MCF 10A (cell line): ENCODE results near the gene STRN4. TPM values are rescaled to one million over a fixed set of nuclear protein-coding genes. Genes with fewer than 3 reads are reported as not detected.
"Not testable (repeated sequence)": the region's sequence is repeated elsewhere in the genome, so short reads cannot be mapped to it uniquely, and the experiment has no call there.

ENCODE experiments used
- BruUV-seq: library from RNA; stranded (reverse); fragments of 400-500 nt; replicated peaks from 2 replicates; lab custom pipeline; 2021; lab: Mats Ljungman, UMichigan
- CTCF ChIA-PET: fragments of 300-600 bp; sonication (Branson Sonifier 250); formaldehyde crosslinking; extraction: SDS; loops from one replicate; lab custom pipeline; 2021; ENCODE audit warnings: antibody characterized with exemption, inconsistent platforms; lab: Yijun Ruan, JAX
- POLR2A ChIA-PET: fragments of 300-600, 350-650 bp; sonication (Branson Sonifier 250); formaldehyde crosslinking; extraction: SDS; loops from one replicate; lab custom pipeline; 2020; ENCODE audit warnings: antibody characterized with exemption, inconsistent platforms; lab: Yijun Ruan, JAX
- DNase-seq: peaks from one replicate; pipeline ENCODE4 v3.0.0-alpha.2; 2018; ENCODE audit not compliant: unreplicated experiment
- H3K27ac Mint-ChIP-seq: one replicate; pipeline ENCODE4 v1.8.0; 2022; ENCODE audit warnings: mild to moderate bottlenecking, low read depth, mixed read lengths; ENCODE audit not compliant: unreplicated experiment
- H3K27me3 Mint-ChIP-seq: one replicate; pipeline ENCODE4 v1.8.0; 2022; ENCODE audit warnings: mixed read lengths; ENCODE audit not compliant: insufficient read depth, unreplicated experiment
- H3K36me3 Mint-ChIP-seq: one replicate; pipeline ENCODE4 v1.8.0; 2022; ENCODE audit warnings: mild to moderate bottlenecking, moderate library complexity, mixed read lengths; ENCODE audit not compliant: insufficient read depth, unreplicated experiment
- H3K4me1 Mint-ChIP-seq: one replicate; pipeline ENCODE4 v1.8.0; 2022; ENCODE audit warnings: mixed read lengths; ENCODE audit not compliant: insufficient read depth, unreplicated experiment
- H3K4me3 Mint-ChIP-seq: one replicate; pipeline ENCODE4 v1.8.0; 2022; ENCODE audit warnings: mild to moderate bottlenecking, moderate library complexity, mixed read lengths; ENCODE audit not compliant: unreplicated experiment
- H3K9me3 Mint-ChIP-seq: one replicate; pipeline ENCODE4 v1.8.0; 2022; ENCODE audit warnings: mixed read lengths; ENCODE audit not compliant: unreplicated experiment
- CTCF ChIP-seq: fragments of 200-600 bp; IDR thresholded peaks from one replicate; pipeline ENCODE4 v1.8.0; 2022; ENCODE audit warnings: antibody characterized with exemption, mild to moderate bottlenecking; ENCODE audit not compliant: unreplicated experiment
- intact Hi-C: fragments of 100-400 bp; cut with micrococcal nuclease; formaldehyde crosslinking; loops from 2 replicates; pipeline ENCODE4 v1.14.1; 2022
- total RNA-seq: library from RNA; stranded (reverse); gene quantifications from 2 replicates; pipeline ENCODE4 v1.2.3, GENCODE V29; 2022

STRN4 gene
- total RNA-seq, 1 experiment from 2014 or later: 92.3 TPM

DNA sequence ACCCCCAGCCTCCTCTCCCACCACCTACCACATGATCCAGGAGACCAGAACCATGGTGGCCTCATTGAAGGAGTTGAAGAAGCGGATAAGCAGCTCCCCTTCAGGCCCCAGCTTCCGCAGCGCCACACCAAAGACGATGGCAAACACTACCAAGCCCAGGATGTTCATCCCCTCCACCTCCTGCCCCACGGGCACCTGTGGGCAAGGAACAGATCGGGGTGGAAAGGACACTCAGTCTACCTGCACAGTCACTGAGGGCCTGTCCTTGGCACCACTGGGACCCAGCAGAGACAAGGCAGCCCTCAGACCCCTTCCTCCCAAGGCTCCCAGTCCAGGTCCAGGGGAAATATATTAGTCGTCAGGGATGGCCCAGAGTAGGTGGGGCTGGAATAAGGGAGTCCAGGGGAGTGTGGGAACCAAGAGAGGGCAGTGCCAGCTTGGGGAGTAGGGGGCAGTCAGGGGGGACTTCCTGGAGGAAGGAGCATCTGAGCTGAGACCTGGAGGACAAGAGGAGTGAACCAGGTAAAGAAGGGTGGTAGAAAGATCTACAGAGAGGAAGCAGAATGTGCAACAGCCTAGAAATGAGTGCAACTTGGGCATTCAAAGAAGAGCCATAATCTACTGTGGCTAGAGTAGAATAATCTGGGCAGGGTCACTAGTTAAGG is 36.2 kb upstream of the STRN4 start:
- peaks cover 39% of the 10 kb centered on the region for H3K4me1 Mint-ChIP-seq
- ChIA-PET CTCF (interaction anchor here (0.6 to 1.2 kb wide), 2 partner anchors 25 to 33 kb away, joined by 4 read pairs; no protein-coding TSS in a partner anchor), POLR2A (interaction anchor here (4.4 kb wide), 1 partner anchor 331 kb away, joined by 16 read pairs; the partner anchor contains the start of gene ZC3H4)
- H3K27ac Mint-ChIP-seq: peak overlapping the region; percentile 94
- no peaks in the 10 kb centered on the region for H3K27me3 Mint-ChIP-seq
- no peaks in the 10 kb centered on the region for H3K9me3 Mint-ChIP-seq
- peaks cover 83% of the 10 kb centered on the region for H3K36me3 Mint-ChIP-seq
- TF ChIP-seq CTCF: no peak
- H3K4me3 Mint-ChIP-seq: peak overlapping the region; percentile 93
- BruUV-seq: no TSS peak
- intact Hi-C loops: loop anchor here (5.0 kb wide), 1 partner anchor 35 kb away; the partner anchor contains the start of genes FKRP and STRN4
- DNase-seq: no peak

DNA sequence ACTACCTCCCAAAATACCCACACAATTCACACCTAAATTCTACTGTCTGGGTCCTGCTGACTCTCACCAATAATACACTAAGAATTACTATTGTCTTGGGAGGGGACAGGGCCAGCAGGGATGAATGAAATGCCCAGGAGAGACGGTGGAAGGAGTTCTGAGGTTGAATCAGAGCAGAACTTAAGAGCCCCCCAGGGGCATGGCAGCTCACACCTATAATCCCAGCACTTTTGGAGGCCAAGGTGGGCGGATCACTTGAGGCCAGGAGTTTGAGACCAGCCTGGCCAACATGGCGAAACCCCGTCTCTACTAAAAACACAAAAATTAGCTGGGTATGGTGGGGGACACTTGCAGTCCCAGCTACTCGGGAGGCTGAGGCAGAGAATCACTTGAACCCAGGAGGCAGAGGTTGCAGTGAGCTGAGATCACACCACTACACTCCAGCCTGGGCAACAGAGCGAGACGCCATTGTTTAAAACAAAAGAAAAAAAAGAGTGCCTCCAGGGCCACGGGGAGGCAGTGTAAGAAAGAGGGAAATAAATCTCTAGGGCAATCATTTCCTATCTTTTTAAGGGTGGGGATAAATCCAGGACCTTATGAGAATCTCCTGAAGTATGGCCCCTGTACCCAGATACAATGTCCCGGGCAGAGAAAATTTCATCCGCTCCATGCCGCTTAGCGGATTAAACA is 31.9 kb upstream of the STRN4 start:
- H3K27ac Mint-ChIP-seq, H3K9me3 Mint-ChIP-seq, H3K4me3 Mint-ChIP-seq, POLR2A ChIA-PET, BruUV-seq, intact Hi-C loops, H3K27me3 Mint-ChIP-seq, DNase-seq: not testable (repeated sequence)
- Mint-ChIP-seq H3K4me1 (peaks cover 12% of the 10 kb centered on the region), H3K36me3 (peaks cover 96% of the 10 kb centered on the region)
- CTCF ChIA-PET: interaction anchor here (0.5 to 1.6 kb wide), 3 partner anchors 11 to 31 kb away, joined by 4 to 6 read pairs (median 4); no protein-coding TSS in a partner anchor

GRCh38 chr19:46776927-46777911 is 31.0 kb upstream of the STRN4 start:
- H3K4me1 Mint-ChIP-seq: peaks cover 5% of the 10 kb centered on the region
- BruUV-seq: no TSS peak
- CTCF ChIA-PET: interaction anchor here (0.6 to 2.1 kb wide), 4 partner anchors 10 to 230 kb away, joined by 3 to 6 read pairs (median 4); no protein-coding TSS in a partner anchor
- peaks cover 96% of the 10 kb centered on the region for H3K36me3 Mint-ChIP-seq
- no peak overlapping the region for H3K4me3 Mint-ChIP-seq
- H3K27me3 Mint-ChIP-seq: no peaks in the 10 kb centered on the region
- intact Hi-C loops: no loop called here
- no peaks in the 10 kb centered on the region for H3K9me3 Mint-ChIP-seq
- DNase-seq: peak; percentile 27
- H3K27ac Mint-ChIP-seq: no peak overlapping the region
- POLR2A ChIA-PET: no interaction called here
- TF ChIP-seq CTCF: no peak

- H3K4me3 Mint-ChIP-seq: no peak overlapping the region
- ChIA-PET POLR2A (no interaction called here), CTCF (interaction anchor here (0.7 to 2.1 kb wide), 2 partner anchors 9 to 18 kb away, joined by 3 to 5 read pairs; no protein-coding TSS in a partner anchor)
- no peak overlapping the region for H3K27ac Mint-ChIP-seq
- no peaks in the 10 kb centered on the region for H3K9me3 Mint-ChIP-seq
- no peaks in the 10 kb centered on the region for H3K4me1 Mint-ChIP-seq
- intact Hi-C loops: no loop called here
- no peak for DNase-seq
- TF ChIP-seq CTCF: no peak
- no TSS peak for BruUV-seq
- peaks cover 91% of the 10 kb centered on the region for H3K36me3 Mint-ChIP-seq
- no peaks in the 10 kb centered on the region for H3K27me3 Mint-ChIP-seq
Observed at GRCh38 chr19:46775642-46776258, 29.5 kb upstream of the STRN4 start.
